ENCODE data around the gene KIAA0319L.

GRCh38 chr1:35569936-35570335, 12.7 kb upstream of the KIAA0319L start:
- TF ChIP-seq EZH2 (IDR thresholded peaks at IDR 0.05): no peak
- no peak for TF ChIP-seq POLR2AphosphoS5 (IDR thresholded peaks at IDR 0.05; ENCODE audit: borderline replicate concordance, low read depth, low read length)
- TF ChIP-seq FOXP2 (optimal IDR thresholded peaks at IDR 0.05; ENCODE audit: control extremely low read depth, extremely low read length, insufficient read depth): no peak
